Measurements from ENCODE around the gene LMO4. TPM values are rescaled to one million over a fixed set of nuclear protein-coding genes. Genes with fewer than 3 reads are reported as not detected.

The LMO4 gene
- total and polyA plus RNA-seq, 12 donors = 10.3 to 26.9 (median 21.3) TPM

GRCh38 chr1:87362834-87363426, 34.2 kb downstream of the LMO4 start:
- H3K9me3 ChIP-seq (replicated peaks in 1 of 3) = no peaks in the 10 kb centered on the region
- H3K27me3 ChIP-seq = no peaks in the 10 kb centered on the region
- WGBS, 4 donors = 88 to 96% (median 91%) methylated on average over 2 of the region's 2 CpGs
- H3K36me3 ChIP-seq (replicated peaks in 1 of 2) = no peaks in the 10 kb centered on the region
- no peak for DNase-seq
- no peaks in the 10 kb centered on the region for H3K4me1 ChIP-seq (replicated peaks in 1 of 2)
- H3K4me3 ChIP-seq = no peak overlapping the region
- TF ChIP-seq CTCF (IDR thresholded peaks at IDR 0.05) (no peak), POLR2A (IDR thresholded peaks at IDR 0.05) (no peak)
- intact Hi-C loops (cut with DNase I) = no loop called here
- no peak overlapping the region for H3K27ac ChIP-seq

DNA sequence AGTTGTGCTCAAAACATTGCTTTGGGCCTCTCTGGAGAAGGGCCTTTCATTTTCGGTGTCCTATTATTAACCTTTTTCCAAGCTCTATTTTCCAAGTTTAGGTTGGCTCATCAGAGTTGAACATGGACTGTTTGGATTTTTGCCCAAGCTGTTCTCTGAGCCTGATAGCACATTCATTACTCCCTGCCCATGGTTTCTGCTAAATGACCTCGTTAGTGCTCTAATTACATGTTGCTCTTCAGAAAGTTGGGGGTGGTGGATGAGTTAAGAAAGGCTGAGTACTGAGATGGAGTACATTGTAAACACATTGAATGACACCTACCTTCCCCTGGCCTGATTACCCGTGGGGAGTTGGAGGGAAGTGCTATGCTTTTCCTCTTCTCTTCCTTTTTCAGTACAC, 38.9 kb downstream of the LMO4 start:
- no peak for DNase-seq
- intact Hi-C loops (cut with DNase I) = no loop called here
- Histone ChIP-seq H3K27me3 (no peaks in the 10 kb centered on the region), H3K4me3 (no peak overlapping the region), H3K9me3 (replicated peaks in 1 of 3) (no peaks in the 10 kb centered on the region), H3K36me3 (replicated peaks in 1 of 2) (no peaks in the 10 kb centered on the region), H3K27ac (no peak overlapping the region), H3K4me1 (replicated peaks in 1 of 2) (no peaks in the 10 kb centered on the region)
- no peak for TF ChIP-seq POLR2A (IDR thresholded peaks at IDR 0.05)
- TF ChIP-seq CTCF (IDR thresholded peaks at IDR 0.05) = no peak
- 46 to 68% (median 60%) methylated on average over 3 of the region's 3 CpGs for whole genome bisulfite sequencing, 4 donors

DNA sequence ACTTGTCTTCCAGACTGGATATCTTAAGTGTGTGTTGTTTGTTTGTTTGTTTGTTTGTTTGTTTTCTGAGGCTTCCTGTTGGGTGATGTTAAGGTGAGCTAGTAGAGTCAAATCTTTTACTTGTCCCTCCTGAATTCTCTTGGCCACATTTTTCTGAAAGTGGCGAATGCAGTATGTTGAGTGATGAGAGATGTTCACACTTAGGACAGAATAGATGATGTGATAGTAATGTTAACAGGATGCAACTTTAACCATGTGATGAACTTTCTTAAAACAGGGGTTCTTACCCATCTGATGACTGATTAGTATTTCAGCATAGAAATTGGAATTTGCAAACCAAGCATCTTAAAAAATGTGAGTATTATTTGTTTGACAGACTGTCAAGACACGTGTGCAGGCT, 40.2 kb downstream of the LMO4 start:
- TF ChIP-seq POLR2A (IDR thresholded peaks at IDR 0.05) (no peak), CTCF (IDR thresholded peaks at IDR 0.05) (no peak)
- Histone ChIP-seq H3K4me1 (replicated peaks in 1 of 2) (no peaks in the 10 kb centered on the region), H3K9me3 (replicated peaks in 1 of 3) (no peaks in the 10 kb centered on the region), H3K36me3 (replicated peaks in 1 of 2) (no peaks in the 10 kb centered on the region), H3K27ac (no peak overlapping the region), H3K27me3 (no peaks in the 10 kb centered on the region), H3K4me3 (no peak overlapping the region)
- WGBS, 4 donors = 79 to 89% (median 87%) methylated on average over 2 of the region's 2 CpGs
- DNase-seq = no peak
- intact Hi-C loops (cut with DNase I) = no loop called here

DNA sequence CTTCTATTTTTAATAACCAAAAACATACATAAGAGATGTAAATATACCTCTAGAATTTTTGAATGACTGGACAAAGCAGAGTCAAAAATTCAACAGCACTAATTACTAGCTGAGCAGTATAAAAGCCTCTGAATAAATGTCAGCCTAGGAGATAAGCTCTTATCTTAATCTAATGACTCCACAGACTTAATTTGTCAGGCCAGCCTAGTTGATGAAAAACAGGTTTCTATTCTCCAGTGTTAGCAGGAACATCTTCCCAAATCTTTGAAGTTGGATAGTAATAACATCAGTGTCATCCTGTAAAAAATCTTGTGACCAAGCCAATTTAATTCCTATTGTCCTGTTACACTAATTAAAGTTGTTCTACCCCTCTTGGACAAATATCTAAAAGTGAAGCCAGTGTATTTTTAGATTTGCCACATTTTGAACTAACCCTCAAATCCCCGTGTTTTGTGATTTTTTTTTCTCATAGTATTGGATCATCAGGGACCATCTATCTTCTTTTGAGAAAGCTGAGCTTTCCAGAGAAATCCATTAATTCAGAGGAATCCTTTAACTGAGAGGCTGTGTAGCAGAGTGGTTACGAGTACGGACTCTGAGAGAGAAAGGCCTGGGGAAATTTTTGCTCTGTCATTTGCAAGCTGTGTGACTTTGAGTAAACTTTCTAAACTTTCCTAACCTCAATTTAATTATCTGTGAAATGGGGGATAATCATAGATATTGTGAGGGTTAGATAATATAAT, 41.2 kb downstream of the LMO4 start:
- Histone ChIP-seq H3K4me1 (replicated peaks in 1 of 2) (no peaks in the 10 kb centered on the region), H3K27ac (no peak overlapping the region), H3K9me3 (replicated peaks in 1 of 3) (no peaks in the 10 kb centered on the region), H3K36me3 (replicated peaks in 1 of 2) (no peaks in the 10 kb centered on the region), H3K4me3 (no peak overlapping the region), H3K27me3 (no peaks in the 10 kb centered on the region)
- WGBS, 4 donors = 75 to 79% (median 79%) methylated on average over 3 of the region's 3 CpGs
- intact Hi-C loops (cut with DNase I) = no loop called here
- no peak for TF ChIP-seq POLR2A (IDR thresholded peaks at IDR 0.05)
- no peak for TF ChIP-seq CTCF (IDR thresholded peaks at IDR 0.05)
- no peak for DNase-seq

Data from adrenal gland (tissue), 12 donors.